ENCODE data around the gene SFTPD. TPM values are rescaled to one million over a fixed set of nuclear protein-coding genes. Genes with fewer than 3 reads are reported as not detected.
"Not testable (repeated sequence)": the region's sequence is repeated elsewhere in the genome, so short reads cannot be mapped to it uniquely, and the experiment has no call there.

SFTPD gene
- not detected in 2 replicates for total RNA-seq (2014; rRNA removed; shearing (Covaris generic))

- DNase-seq (ENCODE audit: low spot score) = no peak
These were observed at the start of gene SFTPD for GRCh38 chr10:79948976-79949722. SFTPD (minus strand) TSS chr10:79949105; CDS start chr10:79946659, 2,446 bp downstream.

GRCh38 chr10:79995979-79996634 is 47.2 kb upstream of the SFTPD start:
- no peak for DNase-seq (ENCODE audit: low spot score)

- no peak for DNase-seq (ENCODE audit: low spot score)
These were observed 45.7 kb upstream of the SFTPD start for GRCh38 chr10:79994556-79994955.

GRCh38 chr10:79988199-79988598 is 39.3 kb upstream of the SFTPD start:
- not testable (repeated sequence) for DNase-seq (ENCODE audit: low spot score)

GRCh38 chr10:79986661-79987060 is 37.8 kb upstream of the SFTPD start:
- not testable (repeated sequence) for DNase-seq (ENCODE audit: low spot score)

- no peak for DNase-seq (ENCODE audit: low spot score)
These were observed 36.7 kb upstream of the SFTPD start for GRCh38 chr10:79985481-79986072.

GRCh38 chr10:79984851-79985250 is 35.9 kb upstream of the SFTPD start:
- peak; percentile 44 for DNase-seq (ENCODE audit: low spot score)

GRCh38 chr10:79983286-79983909 is 34.5 kb upstream of the SFTPD start:
- no peak for DNase-seq (ENCODE audit: low spot score)

GRCh38 chr10:79982861-79983260 is 34.0 kb upstream of the SFTPD start:
- no peak for DNase-seq (ENCODE audit: low spot score)

- DNase-seq (ENCODE audit: low spot score) = no peak
These were observed 33.5 kb upstream of the SFTPD start for GRCh38 chr10:79982362-79982800.

GRCh38 chr10:79981450-79982361 is 32.8 kb upstream of the SFTPD start:
- DNase-seq (ENCODE audit: low spot score) = peak; percentile 57

- no peak for DNase-seq (ENCODE audit: low spot score)
These were observed 31.8 kb upstream of the SFTPD start for GRCh38 chr10:79980711-79981110.

GRCh38 chr10:79979976-79980687 is 31.2 kb upstream of the SFTPD start:
- DNase-seq (ENCODE audit: low spot score) = no peak

- no peak for DNase-seq (ENCODE audit: low spot score)
These were observed 30.5 kb upstream of the SFTPD start for GRCh38 chr10:79979310-79979975.

GRCh38 chr10:79976999-79977398 is 28.1 kb upstream of the SFTPD start:
- DNase-seq (ENCODE audit: low spot score) = no peak

GRCh38 chr10:79970062-79970461 is 21.2 kb upstream of the SFTPD start:
- no peak for DNase-seq (ENCODE audit: low spot score)

GRCh38 chr10:79947787-79948424 is 999 bp downstream of the SFTPD start:
- no peak for DNase-seq (ENCODE audit: low spot score)

GRCh38 chr10:79947083-79947415 is 1.9 kb downstream of the SFTPD start:
- DNase-seq (ENCODE audit: low spot score) = no peak

- no peak for DNase-seq (ENCODE audit: low spot score)
These were observed 2.4 kb downstream of the SFTPD start for GRCh38 chr10:79946271-79947082.

All from H4 (cell line).